LoVo (cell line): ENCODE measurements around the gene COL1A1.
A peak's percentile ranks its signal among the peaks of the same experiment; 100 is the strongest.

Experiments used
- DNase-seq: peaks from one replicate; pipeline ENCODE4 v3.0.0-alpha.2; 2016; ENCODE audit warnings: low spot score

Gene COL1A1

GRCh38 chr17:50213026-50214022, 11.9 kb upstream of the COL1A1 start:
- DNase-seq: no peak

GRCh38 chr17:50212121-50212843, 10.9 kb upstream of the COL1A1 start:
- no peak for DNase-seq

- DNase-seq: no peak
These were observed 10.1 kb upstream of the COL1A1 start for GRCh38 chr17:50211249-50212120.

GRCh38 chr17:50210240-50211225, 9.1 kb upstream of the COL1A1 start:
- DNase-seq: no peak

- DNase-seq: no peak
These were observed 8.2 kb upstream of the COL1A1 start for GRCh38 chr17:50209472-50210239.

- no peak for DNase-seq
These were observed 7.7 kb upstream of the COL1A1 start for GRCh38 chr17:50209133-50209471.

- DNase-seq: no peak
These were observed 7.2 kb upstream of the COL1A1 start for GRCh38 chr17:50208611-50209061.

- DNase-seq: no peak
These were observed 6.5 kb upstream of the COL1A1 start for GRCh38 chr17:50207792-50208567.

- no peak for DNase-seq
These were observed 5.9 kb upstream of the COL1A1 start for GRCh38 chr17:50207315-50207714.

GRCh38 chr17:50206604-50207293, 5.3 kb upstream of the COL1A1 start:
- DNase-seq: no peak

GRCh38 chr17:50205963-50206505, 4.6 kb upstream of the COL1A1 start:
- no peak for DNase-seq

- no peak for DNase-seq
These were observed 3.9 kb upstream of the COL1A1 start for GRCh38 chr17:50205111-50205962.

- no peak for DNase-seq
These were observed 3.0 kb upstream of the COL1A1 start for GRCh38 chr17:50204431-50204830.

GRCh38 chr17:50203604-50204345, 2.3 kb upstream of the COL1A1 start:
- DNase-seq: no peak

GRCh38 chr17:50203086-50203485, 1.7 kb upstream of the COL1A1 start:
- DNase-seq: no peak

- peak; percentile 84 for DNase-seq
These were observed 765 bp downstream of the COL1A1 start for GRCh38 chr17:50200457-50201275.
